Myocyte (in vitro differentiated cells): Measurements from ENCODE around the gene TTYH2. TPM values are rescaled to one million over a fixed set of nuclear protein-coding genes. Genes with fewer than 3 reads are reported as not detected.
A peak's percentile ranks its signal among the peaks of the same experiment; 100 is the strongest.

Experiments
- DNase-seq: peaks from one replicate; pipeline ENCODE4 v3.0.0-alpha.2; 2012; ENCODE audit warnings: low read depth
- total RNA-seq: library from RNA; depleted of rRNA; stranded (reverse); fragments of >200 nt; gene quantifications from 2 replicates; pipeline ENCODE4 v1.2.3, GENCODE V29; 2014

Gene TTYH2
- total RNA-seq, 1 donor from 2014 or later = 1.4 TPM

GRCh38 chr17:74231928-74232907 lies 18.8 kb downstream of the TTYH2 start:
- DNase-seq = no peak

GRCh38 chr17:74233937-74234336 lies 20.6 kb downstream of the TTYH2 start:
- no peak for DNase-seq

GRCh38 chr17:74234486-74234885 lies 21.1 kb downstream of the TTYH2 start:
- no peak for DNase-seq

- DNase-seq = no peak
These were observed 21.7 kb downstream of the TTYH2 start for GRCh38 chr17:74235040-74235581.

- no peak for DNase-seq
These were observed 22.6 kb downstream of the TTYH2 start for GRCh38 chr17:74235911-74236371.

GRCh38 chr17:74237321-74237720 lies 23.9 kb downstream of the TTYH2 start:
- no peak for DNase-seq

GRCh38 chr17:74239172-74239571 lies 25.8 kb downstream of the TTYH2 start:
- no peak for DNase-seq

GRCh38 chr17:74240618-74241205 lies 27.3 kb downstream of the TTYH2 start:
- no peak for DNase-seq

- no peak for DNase-seq
These were observed 28.1 kb downstream of the TTYH2 start for GRCh38 chr17:74241431-74241830.

GRCh38 chr17:74241847-74242246 lies 28.5 kb downstream of the TTYH2 start:
- DNase-seq = no peak

- no peak for DNase-seq
These were observed 29.8 kb downstream of the TTYH2 start for GRCh38 chr17:74243013-74243755.

- no peak for DNase-seq
These were observed 30.8 kb downstream of the TTYH2 start for GRCh38 chr17:74244128-74244527.

- no peak for DNase-seq
These were observed 31.2 kb downstream of the TTYH2 start for GRCh38 chr17:74244548-74244947.

- no peak for DNase-seq
These were observed 31.9 kb downstream of the TTYH2 start for GRCh38 chr17:74245145-74245831.

- DNase-seq = no peak
These were observed 32.5 kb downstream of the TTYH2 start for GRCh38 chr17:74245871-74246270.

- peak; percentile 9 for DNase-seq
These were observed 36.4 kb downstream of the TTYH2 start for GRCh38 chr17:74249590-74250270.

GRCh38 chr17:74250324-74250995 lies 37.1 kb downstream of the TTYH2 start:
- no peak for DNase-seq

GRCh38 chr17:74251051-74251450 lies 37.7 kb downstream of the TTYH2 start:
- DNase-seq = no peak

- DNase-seq = no peak
These were observed 38.2 kb downstream of the TTYH2 start for GRCh38 chr17:74251569-74251968.

- no peak for DNase-seq
These were observed 38.8 kb downstream of the TTYH2 start for GRCh38 chr17:74252211-74252610.
